ENCODE data around the gene RYR1. TPM values are rescaled to one million over a fixed set of nuclear protein-coding genes. Genes with fewer than 3 reads are reported as not detected.

Gene RYR1
- total RNA-seq, 1 experiment from 2014 or later = 4.1 TPM

GRCh38 chr19:38422438-38422837, 11.1 kb upstream of the RYR1 start:
- H3K27ac ChIP-seq (ENCODE audit: low read depth, low read length) = no peak overlapping the region
- TF ChIP-seq CEBPB (IDR thresholded peaks at IDR 0.05; ENCODE audit: low read depth) (no peak), YY1 (IDR thresholded peaks at IDR 0.05; ENCODE audit: extremely low read depth, insufficient replicate concordance, low read depth, low read length) (no peak), EZH2 (IDR thresholded peaks at IDR 0.05) (no peak), JUND (IDR thresholded peaks at IDR 0.05) (no peak), SP1 (IDR thresholded peaks at IDR 0.05; ENCODE audit: low read depth) (no peak), MAX (IDR thresholded peaks at IDR 0.05) (no peak), CBX3 (IDR thresholded peaks at IDR 0.05; ENCODE audit: low read depth) (no peak), SRF (IDR thresholded peaks at IDR 0.05; ENCODE audit: low read depth) (no peak), EZH2phosphoT487 (IDR thresholded peaks at IDR 0.05; ENCODE audit: borderline replicate concordance) (no peak), CTCF (IDR thresholded peaks at IDR 0.05 in 2 of 3, conservative IDR thresholded peaks at IDR 0.05 in 1 of 3; ENCODE audit: borderline replicate concordance in 1 of 3, insufficient read depth in 1 of 3, low read depth in 2 of 3, low read length in 2 of 3) (no peak), POLR2A (IDR thresholded peaks at IDR 0.05; ENCODE audit: borderline replicate concordance, extremely low read depth, insufficient read depth, insufficient read length) (no peak), FOSL1 (IDR thresholded peaks at IDR 0.05; ENCODE audit: low read depth) (no peak), REST (IDR thresholded peaks at IDR 0.05; ENCODE audit: low read depth) (no peak), ELF1 (IDR thresholded peaks at IDR 0.05; ENCODE audit: borderline replicate concordance, low read depth) (no peak), ZNF274 (IDR thresholded peaks at IDR 0.05; ENCODE audit: low read depth, low read length) (no peak), ZBTB33 (IDR thresholded peaks at IDR 0.05; ENCODE audit: extremely low read depth, insufficient replicate concordance, low read length) (no peak), EGR1 (IDR thresholded peaks at IDR 0.05; ENCODE audit: low read depth) (no peak), TCF7L2 (IDR thresholded peaks at IDR 0.05; ENCODE audit: borderline replicate concordance, extremely low read depth, insufficient read depth, insufficient read length) (no peak), RAD21 (IDR thresholded peaks at IDR 0.05; ENCODE audit: low read depth) (no peak)
- ChIA-PET POLR2A (no interaction called here), RAD21 (ENCODE audit: low non-redundant PET in 1 of 2, low total read pairs in 2 of 2, uncharacterized antibody in 2 of 2, unreplicated experiment in 2 of 2) (no interaction called here), CTCF (interaction anchor here (1.8 kb wide), 1 partner anchor 19 kb away, joined by 5 read pairs; the partner anchor contains the start of gene FAM98C)
- intact Hi-C loops (cut with micrococcal nuclease) = no loop called here
- H3K79me2 ChIP-seq (ENCODE audit: insufficient read depth, low read length) = no peaks in the 10 kb centered on the region
- no peak for DNase-seq (ENCODE audit: low read depth, low spot score)
- H3K27me3 ChIP-seq (ENCODE audit: insufficient read depth, low read length) = no peaks in the 10 kb centered on the region
- no peaks in the 10 kb centered on the region for H3K36me3 ChIP-seq (ENCODE audit: control insufficient read depth in 1 of 2, insufficient read depth in 2 of 2, low read length in 2 of 2)
- H3K9me2 ChIP-seq (ENCODE audit: insufficient read depth) = no peaks in the 10 kb centered on the region
- BruUV-seq (replicated peaks) = no TSS peak
- H3K9me3 ChIP-seq (ENCODE audit: control insufficient read depth in 1 of 2, insufficient read depth in 1 of 2, low read depth in 1 of 2, low read length in 2 of 2) = no peaks in the 10 kb centered on the region
- no peak overlapping the region for H2AFZ ChIP-seq (ENCODE audit: low read depth, low read length, poor library complexity, severe bottlenecking)
- peaks cover 10 to 11% of the 10 kb centered on the region in 2 experiments; a peak in 3 of 4 replicates for H3K4me1 ChIP-seq (ENCODE audit: control insufficient read depth in 1 of 2, insufficient read depth in 2 of 2, low read length in 2 of 2)
- H4K20me1 ChIP-seq (ENCODE audit: insufficient read depth) = no peaks in the 10 kb centered on the region
- ATAC-seq = no peak
- H3K4me3 ChIP-seq (replicated peaks in 1 of 2; ENCODE audit: low read depth in 1 of 2, low read length in 2 of 2) = no peak overlapping the region
- H3K4me2 ChIP-seq (ENCODE audit: low read length) = no peak overlapping the region
- H3K9ac ChIP-seq (ENCODE audit: low read length) = no peak overlapping the region

Data from HCT116 (cell line).